GM12891 (cell line): ENCODE data around the gene FKBP11.

Experiments used
- POLR2A ChIP-seq: IDR thresholded peaks from 2 replicates; pipeline ENCODE4 v1.6.1; 2011; ENCODE audit warnings: low read depth, low read length, control low read depth
- POLR2AphosphoS5 ChIP-seq: IDR thresholded peaks from 2 replicates; pipeline ENCODE4 v1.6.1; 2011; ENCODE audit warnings: low read depth, low read length, control low read depth
- TAF1 ChIP-seq: IDR thresholded peaks from 2 replicates; pipeline ENCODE4 v1.6.1; 2011; ENCODE audit warnings: low read depth, low read length, control low read depth

- TF ChIP-seq POLR2A (no peak), POLR2AphosphoS5 (no peak), TAF1 (no peak)
Measured at GRCh38 chr12:48968467-48968866, 43.2 kb upstream of the FKBP11 start.
